Non-pigmented ciliary epithelial cell (primary cell): ENCODE data around the gene CCBE1.
"Not testable (repeated sequence)": the region's sequence is repeated elsewhere in the genome, so short reads cannot be mapped to it uniquely, and the experiment has no call there.

Experiments used
- DNase-seq: peaks from one replicate; pipeline ENCODE4 v3.0.0-alpha.2; 2010; ENCODE audit warnings: low read depth

CCBE1 gene

GRCh38 chr18:59715445-59715844 is 18.2 kb upstream of the CCBE1 start:
- no peak for DNase-seq

- not testable (repeated sequence) for DNase-seq
These were observed 16.9 kb upstream of the CCBE1 start for GRCh38 chr18:59714096-59714495.

GRCh38 chr18:59712311-59712710 is 15.1 kb upstream of the CCBE1 start:
- no peak for DNase-seq

- no peak for DNase-seq
These were observed 11.8 kb upstream of the CCBE1 start for GRCh38 chr18:59708988-59709387.

- no peak for DNase-seq
These were observed 10.1 kb upstream of the CCBE1 start for GRCh38 chr18:59707306-59707705.

- no peak for DNase-seq
These were observed 9.3 kb upstream of the CCBE1 start for GRCh38 chr18:59706499-59706898.

- no peak for DNase-seq
These were observed 7.9 kb upstream of the CCBE1 start for GRCh38 chr18:59705145-59705544.

GRCh38 chr18:59704146-59704545 is 6.9 kb upstream of the CCBE1 start:
- DNase-seq, result no peak

GRCh38 chr18:59701272-59701671 is 4.0 kb upstream of the CCBE1 start:
- no peak for DNase-seq

- no peak for DNase-seq
These were observed 3.3 kb upstream of the CCBE1 start for GRCh38 chr18:59700535-59700967.

- DNase-seq, result no peak
These were observed 2.7 kb upstream of the CCBE1 start for GRCh38 chr18:59699750-59700534.

GRCh38 chr18:59699061-59699460 is 1.8 kb upstream of the CCBE1 start:
- DNase-seq, result no peak

- DNase-seq, result no peak
These were observed 650 bp downstream of the CCBE1 start for GRCh38 chr18:59696311-59697235.

GRCh38 chr18:59695551-59695950 is 1.7 kb downstream of the CCBE1 start:
- DNase-seq, result no peak

- DNase-seq, result no peak
These were observed 2.4 kb downstream of the CCBE1 start for GRCh38 chr18:59694824-59695223.

- DNase-seq, result no peak
These were observed 5.2 kb downstream of the CCBE1 start for GRCh38 chr18:59691996-59692395.

- DNase-seq, result no peak
These were observed 6.2 kb downstream of the CCBE1 start for GRCh38 chr18:59690996-59691395.

- no peak for DNase-seq
These were observed 6.8 kb downstream of the CCBE1 start for GRCh38 chr18:59690186-59690982.

- no peak for DNase-seq
These were observed 7.5 kb downstream of the CCBE1 start for GRCh38 chr18:59689756-59690155.

GRCh38 chr18:59686260-59686659 is 11.0 kb downstream of the CCBE1 start:
- DNase-seq, result no peak

GRCh38 chr18:59685501-59685900 is 11.7 kb downstream of the CCBE1 start:
- no peak for DNase-seq

- DNase-seq, result no peak
These were observed 12.4 kb downstream of the CCBE1 start for GRCh38 chr18:59684777-59685176.
